Neural progenitor cell (in vitro differentiated cells): Measurements from ENCODE around the gene FOSB.

Source experiments
- CTCF ChIP-seq: fragments of 200-600 bp; sonication (generic); IDR thresholded peaks from 2 replicates; pipeline ENCODE4 v1.5.1; 2017; ENCODE audit warnings: antibody characterized with exemption, mild to moderate bottlenecking
- EZH2 ChIP-seq: fragments of 200-600 bp; sonication (generic); IDR thresholded peaks from 2 replicates; pipeline ENCODE4 v1.6.1; 2017; ENCODE audit warnings: antibody characterized with exemption, mild to moderate bottlenecking, moderate library complexity

- no peak for TF ChIP-seq CTCF
- no peak for TF ChIP-seq EZH2
Observed at GRCh38 chr19:45497791-45498190, 30.0 kb downstream of the FOSB start.
